SH-SY5Y (cell line): ENCODE measurements around the gene ARRDC2.

Source experiments
- GATA2 ChIP-seq: IDR thresholded peaks from 2 replicates; pipeline ENCODE4 v1.6.1; 2011; ENCODE audit warnings: mild to moderate bottlenecking, low read depth, low read length
- GATA3 ChIP-seq: IDR thresholded peaks from 2 replicates; pipeline ENCODE4 v1.6.1; 2011; ENCODE audit warnings: low read depth, mild to moderate bottlenecking, low read length, moderate library complexity

GRCh38 chr19:17963936-17964691, 43.9 kb upstream of the ARRDC2 start:
- no peak for TF ChIP-seq GATA2
- no peak for TF ChIP-seq GATA3
